ENCODE results near the gene GGA2. TPM values are rescaled to one million over a fixed set of nuclear protein-coding genes. Genes with fewer than 3 reads are reported as not detected.

The GGA2 gene
- total RNA-seq, 3 donors from 2014 or later, result 42.9 to 72.0 (median 61.9) TPM

DNA sequence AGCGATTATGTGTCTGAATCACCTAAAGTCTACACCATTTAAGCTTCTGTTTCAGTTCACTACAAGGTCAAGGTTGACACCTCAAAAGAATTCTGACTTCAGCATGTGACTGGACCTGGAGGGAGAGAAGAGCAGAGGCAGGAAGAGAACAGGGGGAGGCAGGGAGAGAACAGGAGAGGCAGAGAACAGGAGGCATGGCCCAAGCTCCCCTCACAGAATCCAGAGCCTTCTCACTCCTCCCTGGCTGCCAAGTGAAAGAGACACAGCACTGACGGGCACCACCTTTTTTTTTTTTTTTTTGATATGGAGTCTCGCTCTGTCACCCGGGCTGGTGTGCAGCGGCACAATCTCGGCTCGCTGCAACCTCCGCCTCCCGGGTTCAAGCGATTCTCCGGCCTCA is 11.4 kb downstream of the GGA2 start:
- TF ChIP-seq POLR2AphosphoS5 (IDR thresholded peaks at IDR 0.05) (no peak), POLR2A (IDR thresholded peaks at IDR 0.05) (no peak)
- TF ChIP-seq, protein P1, sequence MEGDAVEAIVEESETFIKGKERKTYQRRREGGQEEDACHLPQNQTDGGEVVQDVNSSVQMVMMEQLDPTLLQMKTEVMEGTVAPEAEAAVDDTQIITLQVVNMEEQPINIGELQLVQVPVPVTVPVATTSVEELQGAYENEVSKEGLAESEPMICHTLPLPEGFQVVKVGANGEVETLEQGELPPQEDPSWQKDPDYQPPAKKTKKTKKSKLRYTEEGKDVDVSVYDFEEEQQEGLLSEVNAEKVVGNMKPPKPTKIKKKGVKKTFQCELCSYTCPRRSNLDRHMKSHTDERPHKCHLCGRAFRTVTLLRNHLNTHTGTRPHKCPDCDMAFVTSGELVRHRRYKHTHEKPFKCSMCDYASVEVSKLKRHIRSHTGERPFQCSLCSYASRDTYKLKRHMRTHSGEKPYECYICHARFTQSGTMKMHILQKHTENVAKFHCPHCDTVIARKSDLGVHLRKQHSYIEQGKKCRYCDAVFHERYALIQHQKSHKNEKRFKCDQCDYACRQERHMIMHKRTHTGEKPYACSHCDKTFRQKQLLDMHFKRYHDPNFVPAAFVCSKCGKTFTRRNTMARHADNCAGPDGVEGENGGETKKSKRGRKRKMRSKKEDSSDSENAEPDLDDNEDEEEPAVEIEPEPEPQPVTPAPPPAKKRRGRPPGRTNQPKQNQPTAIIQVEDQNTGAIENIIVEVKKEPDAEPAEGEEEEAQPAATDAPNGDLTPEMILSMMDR (IDR thresholded peaks at IDR 0.05), result no peak
- DNase-seq (ENCODE audit: low spot score in 2 of 2), result no peak
- intact Hi-C loops (cut with DNase I; ENCODE audit: low total_unique reads), result no loop called here
- Histone ChIP-seq H3K9me3 (no peaks in the 10 kb centered on the region), H3K4me1 (peaks cover 0 to 9% of the 10 kb centered on the region in 2 donors), H3K27me3 (no peaks in the 10 kb centered on the region), H3K36me3 (no peaks in the 10 kb centered on the region), H3K27ac (peak overlapping the region; percentile 86), H3K4me3 (no peak overlapping the region)

DNA sequence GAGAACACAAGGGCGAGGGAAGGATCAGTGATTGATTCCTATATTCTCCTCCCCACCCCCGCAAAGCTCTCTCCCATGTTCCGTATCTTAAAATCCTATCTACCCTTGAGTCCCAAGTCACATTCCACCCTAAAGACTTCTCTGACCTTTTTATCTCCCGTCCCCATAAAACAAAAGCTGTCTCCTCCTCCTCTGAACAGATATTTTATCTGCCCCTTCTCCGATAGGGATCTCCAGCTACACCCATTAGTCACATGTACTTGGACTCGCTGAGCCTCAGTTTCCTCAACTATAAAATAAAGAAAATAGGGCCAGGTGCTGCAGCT is 12.8 kb downstream of the GGA2 start:
- Histone ChIP-seq H3K27me3 (no peaks in the 10 kb centered on the region), H3K36me3 (no peaks in the 10 kb centered on the region), H3K4me3 (no peak overlapping the region), H3K4me1 (peaks cover 0 to 17% of the 10 kb centered on the region in 2 donors), H3K27ac (peak overlapping the region; percentile 86), H3K9me3 (no peaks in the 10 kb centered on the region)
- DNase-seq (ENCODE audit: low spot score in 2 of 2), result no peak
- intact Hi-C loops (cut with DNase I; ENCODE audit: low total_unique reads), result no loop called here
- no peak for TF ChIP-seq POLR2A (IDR thresholded peaks at IDR 0.05)

DNA sequence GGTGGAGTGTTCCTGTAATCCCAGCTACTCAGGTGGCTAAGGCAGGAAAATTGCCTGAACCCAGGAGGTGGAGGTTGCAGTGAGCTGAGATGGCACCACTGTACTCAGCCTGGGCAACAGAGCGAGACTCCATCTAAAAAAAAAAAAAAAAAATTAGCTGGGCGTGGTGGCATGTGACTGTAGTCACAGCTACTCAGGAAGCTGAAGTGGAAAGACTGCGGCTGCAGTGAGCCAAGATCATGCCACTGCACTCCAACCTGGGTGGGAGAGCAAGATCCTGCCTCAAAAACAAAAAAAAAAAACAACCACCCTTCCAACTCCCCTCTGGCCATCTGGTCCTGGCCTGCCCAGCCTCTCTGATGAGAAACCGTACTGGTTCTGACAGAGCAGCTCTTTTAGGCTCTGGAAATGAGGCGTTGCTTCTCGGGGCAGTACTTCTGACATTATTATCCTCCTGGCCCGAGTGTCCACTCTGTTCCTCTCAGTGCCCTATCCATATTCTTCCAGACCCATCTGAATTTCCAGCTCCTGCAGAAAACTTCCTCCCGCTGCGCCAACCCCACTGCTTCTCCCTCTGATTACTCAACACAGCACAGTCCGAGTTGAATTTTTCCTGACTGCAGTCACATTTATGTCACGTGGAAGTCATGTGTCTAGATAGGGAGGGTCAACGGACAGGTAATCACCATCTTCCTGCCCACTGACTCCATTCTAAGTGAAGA is 13.3 kb downstream of the GGA2 start:
- peak in 1 of 2 donors; percentile 76 for DNase-seq (ENCODE audit: low spot score in 2 of 2)
- TF ChIP-seq, protein P1 (IDR thresholded peaks at IDR 0.05), result no peak
- TF ChIP-seq POLR2AphosphoS5 (IDR thresholded peaks at IDR 0.05) (peak in 1 of 3 donors; percentile 80), POLR2A (IDR thresholded peaks at IDR 0.05) (no peak)
- Histone ChIP-seq H3K4me1 (peaks cover 0 to 19% of the 10 kb centered on the region in 2 donors), H3K27me3 (no peaks in the 10 kb centered on the region), H3K36me3 (no peaks in the 10 kb centered on the region), H3K4me3 (peak overlapping the region in 1 of 3 donors; percentile 1), H3K9me3 (no peaks in the 10 kb centered on the region), H3K27ac (peak overlapping the region; percentile 86)
- intact Hi-C loops (cut with DNase I; ENCODE audit: low total_unique reads), result no loop called here

DNA sequence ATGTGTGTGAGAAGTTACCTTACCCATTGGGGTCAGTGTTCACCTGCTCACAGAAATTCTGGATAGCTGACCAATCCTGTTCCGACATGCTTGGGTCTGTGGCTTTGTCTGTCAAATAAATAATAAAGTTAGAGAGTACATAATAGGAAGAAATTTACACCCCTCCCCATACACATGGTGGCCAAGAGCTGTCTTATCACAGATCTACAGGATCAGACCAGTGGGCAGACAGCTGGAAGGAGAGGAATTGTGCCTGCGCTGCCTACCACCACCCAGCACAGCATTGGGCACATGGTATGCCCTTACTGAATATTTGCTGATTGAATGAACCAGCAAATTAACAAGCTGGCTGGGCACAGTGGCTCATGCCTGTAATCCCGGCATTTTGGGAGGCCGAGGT is 14.6 kb downstream of the GGA2 start:
- no peak overlapping the region for H3K4me3 ChIP-seq
- no peaks in the 10 kb centered on the region for H3K27me3 ChIP-seq
- H3K36me3 ChIP-seq, result no peaks in the 10 kb centered on the region
- TF ChIP-seq POLR2A (IDR thresholded peaks at IDR 0.05), result no peak
- TF ChIP-seq, protein P1 (IDR thresholded peaks at IDR 0.05), result no peak
- TF ChIP-seq POLR2AphosphoS5 (IDR thresholded peaks at IDR 0.05), result no peak
- peak overlapping the region; percentile 75 to 86 for H3K27ac ChIP-seq
- no peak for DNase-seq (ENCODE audit: low spot score in 2 of 2)
- H3K9me3 ChIP-seq, result no peaks in the 10 kb centered on the region
- peaks cover 0 to 19% of the 10 kb centered on the region in 2 donors for H3K4me1 ChIP-seq
- intact Hi-C loops (cut with DNase I; ENCODE audit: low total_unique reads), result no loop called here

DNA sequence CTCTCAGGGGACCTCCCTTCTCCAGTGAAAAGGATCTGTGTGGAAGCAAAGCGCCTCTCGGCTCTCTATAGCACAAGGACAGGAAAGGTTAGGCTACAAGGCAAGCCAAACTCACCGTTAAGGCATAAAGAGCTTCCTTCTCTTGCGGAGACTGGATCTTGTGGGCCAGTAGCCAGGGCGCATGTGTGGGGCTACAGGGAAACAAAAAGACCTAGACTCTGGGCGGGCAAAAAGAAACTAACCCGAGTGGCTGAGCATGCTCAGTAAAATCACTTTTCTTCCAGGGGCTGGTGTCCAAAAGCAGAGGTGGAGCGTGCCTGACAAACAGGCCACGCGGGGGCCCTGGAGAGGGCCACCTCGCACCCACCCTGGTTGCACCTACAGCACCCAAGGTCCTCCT is 16.1 kb downstream of the GGA2 start:
- peak overlapping the region in 2 of 3 donors; percentile 21 to 36 for H3K4me3 ChIP-seq
- no peaks in the 10 kb centered on the region for H3K36me3 ChIP-seq
- H3K9me3 ChIP-seq, result no peaks in the 10 kb centered on the region
- no peaks in the 10 kb centered on the region for H3K27me3 ChIP-seq
- H3K4me1 ChIP-seq, result peaks cover 0 to 19% of the 10 kb centered on the region in 2 donors
- no peak for TF ChIP-seq POLR2A (IDR thresholded peaks at IDR 0.05)
- TF ChIP-seq POLR2AphosphoS5 (IDR thresholded peaks at IDR 0.05), result no peak
- TF ChIP-seq, protein P1 (IDR thresholded peaks at IDR 0.05), result no peak
- peak in 1 of 2 donors; percentile 68 for DNase-seq (ENCODE audit: low spot score in 2 of 2)
- H3K27ac ChIP-seq, result peak overlapping the region; percentile 78 to 86
- intact Hi-C loops (cut with DNase I; ENCODE audit: low total_unique reads), result no loop called here

Data from breast epithelium (tissue), 4 donors.